ENCODE measurements around the gene KLHL41. TPM values are rescaled to one million over a fixed set of nuclear protein-coding genes. Genes with fewer than 3 reads are reported as not detected.

The KLHL41 gene
- total and polyA plus RNA-seq, 2 of the 13 experiments (the other 11 are each of a cell fraction or from before 2014, with no cell fraction given), result 0.07 to 0.31 TPM

- TF ChIP-seq, protein P1, sequence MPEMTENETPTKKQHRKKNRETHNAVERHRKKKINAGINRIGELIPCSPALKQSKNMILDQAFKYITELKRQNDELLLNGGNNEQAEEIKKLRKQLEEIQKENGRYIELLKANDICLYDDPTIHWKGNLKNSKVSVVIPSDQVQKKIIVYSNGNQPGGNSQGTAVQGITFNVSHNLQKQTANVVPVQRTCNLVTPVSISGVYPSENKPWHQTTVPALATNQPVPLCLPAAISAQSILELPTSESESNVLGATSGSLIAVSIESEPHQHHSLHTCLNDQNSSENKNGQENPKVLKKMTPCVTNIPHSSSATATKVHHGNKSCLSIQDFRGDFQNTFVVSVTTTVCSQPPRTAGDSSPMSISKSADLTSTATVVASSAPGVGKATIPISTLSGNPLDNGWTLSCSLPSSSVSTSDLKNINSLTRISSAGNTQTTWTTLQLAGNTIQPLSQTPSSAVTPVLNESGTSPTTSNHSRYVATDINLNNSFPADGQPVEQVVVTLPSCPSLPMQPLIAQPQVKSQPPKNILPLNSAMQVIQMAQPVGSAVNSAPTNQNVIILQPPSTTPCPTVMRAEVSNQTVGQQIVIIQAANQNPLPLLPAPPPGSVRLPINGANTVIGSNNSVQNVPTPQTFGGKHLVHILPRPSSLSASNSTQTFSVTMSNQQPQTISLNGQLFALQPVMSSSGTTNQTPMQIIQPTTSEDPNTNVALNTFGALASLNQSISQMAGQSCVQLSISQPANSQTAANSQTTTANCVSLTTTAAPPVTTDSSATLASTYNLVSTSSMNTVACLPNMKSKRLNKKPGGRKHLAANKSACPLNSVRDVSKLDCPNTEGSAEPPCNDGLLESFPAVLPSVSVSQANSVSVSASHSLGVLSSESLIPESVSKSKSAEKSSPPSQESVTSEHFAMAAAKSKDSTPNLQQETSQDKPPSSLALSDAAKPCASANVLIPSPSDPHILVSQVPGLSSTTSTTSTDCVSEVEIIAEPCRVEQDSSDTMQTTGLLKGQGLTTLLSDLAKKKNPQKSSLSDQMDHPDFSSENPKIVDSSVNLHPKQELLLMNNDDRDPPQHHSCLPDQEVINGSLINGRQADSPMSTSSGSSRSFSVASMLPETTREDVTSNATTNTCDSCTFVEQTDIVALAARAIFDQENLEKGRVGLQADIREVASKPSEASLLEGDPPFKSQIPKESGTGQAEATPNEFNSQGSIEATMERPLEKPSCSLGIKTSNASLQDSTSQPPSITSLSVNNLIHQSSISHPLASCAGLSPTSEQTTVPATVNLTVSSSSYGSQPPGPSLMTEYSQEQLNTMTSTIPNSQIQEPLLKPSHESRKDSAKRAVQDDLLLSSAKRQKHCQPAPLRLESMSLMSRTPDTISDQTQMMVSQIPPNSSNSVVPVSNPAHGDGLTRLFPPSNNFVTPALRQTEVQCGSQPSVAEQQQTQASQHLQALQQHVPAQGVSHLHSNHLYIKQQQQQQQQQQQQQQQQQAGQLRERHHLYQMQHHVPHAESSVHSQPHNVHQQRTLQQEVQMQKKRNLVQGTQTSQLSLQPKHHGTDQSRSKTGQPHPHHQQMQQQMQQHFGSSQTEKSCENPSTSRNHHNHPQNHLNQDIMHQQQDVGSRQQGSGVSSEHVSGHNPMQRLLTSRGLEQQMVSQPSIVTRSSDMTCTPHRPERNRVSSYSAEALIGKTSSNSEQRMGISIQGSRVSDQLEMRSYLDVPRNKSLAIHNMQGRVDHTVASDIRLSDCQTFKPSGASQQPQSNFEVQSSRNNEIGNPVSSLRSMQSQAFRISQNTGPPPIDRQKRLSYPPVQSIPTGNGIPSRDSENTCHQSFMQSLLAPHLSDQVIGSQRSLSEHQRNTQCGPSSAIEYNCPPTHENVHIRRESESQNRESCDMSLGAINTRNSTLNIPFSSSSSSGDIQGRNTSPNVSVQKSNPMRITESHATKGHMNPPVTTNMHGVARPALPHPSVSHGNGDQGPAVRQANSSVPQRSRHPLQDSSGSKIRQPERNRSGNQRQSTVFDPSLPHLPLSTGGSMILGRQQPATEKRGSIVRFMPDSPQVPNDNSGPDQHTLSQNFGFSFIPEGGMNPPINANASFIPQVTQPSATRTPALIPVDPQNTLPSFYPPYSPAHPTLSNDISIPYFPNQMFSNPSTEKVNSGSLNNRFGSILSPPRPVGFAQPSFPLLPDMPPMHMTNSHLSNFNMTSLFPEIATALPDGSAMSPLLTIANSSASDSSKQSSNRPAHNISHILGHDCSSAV (CRISPR knock-in tag; IDR thresholded peaks at IDR 0.05; ENCODE audit: borderline replicate concordance), result no peak
- TF ChIP-seq, protein P2, sequence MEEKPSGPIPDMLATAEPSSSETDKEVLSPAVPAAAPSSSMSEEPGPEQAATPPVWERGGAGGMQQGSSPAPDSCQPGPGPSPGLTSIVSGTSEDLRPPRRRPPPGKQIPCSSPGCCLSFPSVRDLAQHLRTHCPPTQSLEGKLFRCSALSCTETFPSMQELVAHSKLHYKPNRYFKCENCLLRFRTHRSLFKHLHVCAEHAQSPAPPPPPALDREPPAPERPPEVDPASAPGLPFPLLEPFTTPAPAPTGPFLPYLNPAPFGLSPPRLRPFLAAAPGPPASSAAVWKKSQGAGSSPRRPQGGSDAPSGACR (CRISPR knock-in tag; IDR thresholded peaks at IDR 0.05), result peak; percentile 77; the same call in 1 of the 2 replicates
- TF ChIP-seq ZNF251 (CRISPR knock-in tag; IDR thresholded peaks at IDR 0.05) (no peak), MIXL1 (CRISPR knock-in tag; IDR thresholded peaks at IDR 0.05) (peak; percentile 49), ZSCAN21 (CRISPR knock-in tag; IDR thresholded peaks at IDR 0.05; ENCODE audit: borderline replicate concordance) (peak; percentile 95), ZNF205 (CRISPR knock-in tag; IDR thresholded peaks at IDR 0.05) (peak; percentile 94), ZNF142 (CRISPR knock-in tag; IDR thresholded peaks at IDR 0.05) (peak; percentile 85; the same call in 1 of the 2 replicates), RXRA (CRISPR knock-in tag; IDR thresholded peaks at IDR 0.05) (peak; percentile 78)
- TF ChIP-seq, protein P3, sequence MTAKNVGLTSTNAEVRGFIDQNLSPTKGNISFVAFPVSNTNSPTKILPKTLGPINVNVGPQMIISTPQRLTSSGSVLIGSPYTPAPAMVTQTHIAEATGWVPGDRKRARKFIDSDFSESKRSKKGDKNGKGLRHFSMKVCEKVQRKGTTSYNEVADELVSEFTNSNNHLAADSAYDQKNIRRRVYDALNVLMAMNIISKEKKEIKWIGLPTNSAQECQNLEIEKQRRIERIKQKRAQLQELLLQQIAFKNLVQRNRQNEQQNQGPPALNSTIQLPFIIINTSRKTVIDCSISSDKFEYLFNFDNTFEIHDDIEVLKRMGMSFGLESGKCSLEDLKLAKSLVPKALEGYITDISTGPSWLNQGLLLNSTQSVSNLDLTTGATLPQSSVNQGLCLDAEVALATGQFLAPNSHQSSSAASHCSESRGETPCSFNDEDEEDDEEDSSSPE (CRISPR knock-in tag; IDR thresholded peaks at IDR 0.05), result peak; percentile 65
Observed at GRCh38 chr2:169479257-169480078, 30.0 kb upstream of the KLHL41 start, which contains the start of gene BBS5 (continued).

All from HepG2 (cell line).